Measurements from ENCODE around the gene CHN2.

Gene CHN2

GRCh38 chr7:29495653-29496052 lies 301.1 kb downstream of the CHN2 start:
- TF ChIP-seq, protein P1, sequence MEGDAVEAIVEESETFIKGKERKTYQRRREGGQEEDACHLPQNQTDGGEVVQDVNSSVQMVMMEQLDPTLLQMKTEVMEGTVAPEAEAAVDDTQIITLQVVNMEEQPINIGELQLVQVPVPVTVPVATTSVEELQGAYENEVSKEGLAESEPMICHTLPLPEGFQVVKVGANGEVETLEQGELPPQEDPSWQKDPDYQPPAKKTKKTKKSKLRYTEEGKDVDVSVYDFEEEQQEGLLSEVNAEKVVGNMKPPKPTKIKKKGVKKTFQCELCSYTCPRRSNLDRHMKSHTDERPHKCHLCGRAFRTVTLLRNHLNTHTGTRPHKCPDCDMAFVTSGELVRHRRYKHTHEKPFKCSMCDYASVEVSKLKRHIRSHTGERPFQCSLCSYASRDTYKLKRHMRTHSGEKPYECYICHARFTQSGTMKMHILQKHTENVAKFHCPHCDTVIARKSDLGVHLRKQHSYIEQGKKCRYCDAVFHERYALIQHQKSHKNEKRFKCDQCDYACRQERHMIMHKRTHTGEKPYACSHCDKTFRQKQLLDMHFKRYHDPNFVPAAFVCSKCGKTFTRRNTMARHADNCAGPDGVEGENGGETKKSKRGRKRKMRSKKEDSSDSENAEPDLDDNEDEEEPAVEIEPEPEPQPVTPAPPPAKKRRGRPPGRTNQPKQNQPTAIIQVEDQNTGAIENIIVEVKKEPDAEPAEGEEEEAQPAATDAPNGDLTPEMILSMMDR (IDR thresholded peaks at IDR 0.05) = no peak

GRCh38 chr7:29496355-29497020 lies 301.9 kb downstream of the CHN2 start:
- TF ChIP-seq, protein P1 (IDR thresholded peaks at IDR 0.05) = no peak

DNA sequence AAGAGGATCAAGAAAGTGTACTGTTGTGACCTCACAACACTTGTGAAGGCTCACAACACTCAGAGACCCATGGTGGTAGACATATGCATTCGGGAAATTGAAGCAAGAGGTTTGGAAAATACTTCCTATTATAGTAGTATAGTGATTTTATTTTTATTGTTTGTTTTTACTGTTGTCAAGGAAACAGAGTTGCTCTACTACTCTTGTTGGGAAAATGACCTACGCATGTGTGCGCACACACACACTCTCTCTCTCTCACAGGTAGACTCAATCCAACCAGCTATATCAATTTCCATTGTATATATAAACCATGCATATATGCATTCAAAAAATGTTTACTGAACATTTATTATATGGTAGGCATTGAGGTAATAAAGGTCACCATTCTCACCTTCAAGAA lies 305.4 kb downstream of the CHN2 start:
- TF ChIP-seq, protein P1 (IDR thresholded peaks at IDR 0.05) = no peak

- TF ChIP-seq, protein P1 (IDR thresholded peaks at IDR 0.05) = no peak
Observed at GRCh38 chr7:29500719-29501118, 306.1 kb downstream of the CHN2 start.

GRCh38 chr7:29502133-29502532 lies 307.6 kb downstream of the CHN2 start:
- TF ChIP-seq, protein P1 (IDR thresholded peaks at IDR 0.05) = no peak

GRCh38 chr7:29505931-29506330 lies 311.4 kb downstream of the CHN2 start:
- TF ChIP-seq, protein P1 (IDR thresholded peaks at IDR 0.05) = no peak

DNA sequence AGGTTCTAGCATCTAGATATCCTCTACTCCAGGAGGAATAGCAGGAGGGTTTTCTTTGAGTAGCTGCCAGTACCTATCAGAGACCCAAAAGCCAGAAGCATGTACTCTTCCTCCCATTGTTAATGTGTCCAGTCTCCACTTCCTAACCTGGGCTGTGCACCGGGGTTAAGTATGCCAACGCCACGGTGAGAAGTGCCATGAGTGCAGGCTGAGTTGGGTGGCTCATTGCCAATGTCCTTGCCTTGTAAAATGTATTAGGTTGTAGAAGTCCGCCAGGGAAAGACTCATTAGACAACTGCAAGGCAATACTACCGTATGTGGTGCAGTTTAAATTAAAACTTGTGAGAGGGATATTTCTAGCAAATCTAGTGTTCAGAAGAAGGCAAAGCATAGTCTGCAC lies 314.0 kb downstream of the CHN2 start:
- TF ChIP-seq, protein P1 (IDR thresholded peaks at IDR 0.05) = no peak

- TF ChIP-seq, protein P1 (IDR thresholded peaks at IDR 0.05) = no peak
Observed at GRCh38 chr7:29510028-29510427, 315.5 kb downstream of the CHN2 start.
